ENCODE measurements around the gene SOX5.

Gene SOX5

DNA sequence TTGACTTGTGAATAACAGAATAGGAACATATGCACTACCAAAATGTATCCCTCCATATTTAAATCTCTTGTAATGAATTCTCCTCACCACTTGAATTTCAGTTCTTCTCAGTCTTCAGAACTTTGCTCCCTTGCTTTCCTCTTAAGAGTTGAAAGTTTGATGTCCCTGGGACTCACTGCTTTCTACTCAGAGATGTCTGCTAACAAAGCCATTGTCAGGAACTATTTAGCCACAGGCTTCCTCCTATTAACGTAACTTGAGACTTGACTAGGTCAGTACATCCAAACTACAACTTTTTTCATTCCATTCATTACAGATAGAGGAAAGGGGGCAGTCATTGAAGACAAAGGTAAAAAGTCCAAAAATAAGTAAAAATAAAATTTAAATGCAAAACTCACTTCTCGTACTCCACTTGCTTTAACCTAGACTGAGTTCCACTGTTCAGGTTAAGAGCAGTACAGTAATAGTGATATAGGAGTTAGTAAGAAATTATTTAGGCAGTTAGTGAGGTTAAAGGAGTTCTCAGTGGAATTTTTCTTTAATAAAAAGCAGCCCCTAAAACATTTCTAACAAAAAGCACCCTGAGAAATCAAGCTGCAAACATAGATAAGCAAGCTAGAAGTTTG lies 364.2 kb downstream of the SOX5 start:
- no peak for DNase-seq

DNA sequence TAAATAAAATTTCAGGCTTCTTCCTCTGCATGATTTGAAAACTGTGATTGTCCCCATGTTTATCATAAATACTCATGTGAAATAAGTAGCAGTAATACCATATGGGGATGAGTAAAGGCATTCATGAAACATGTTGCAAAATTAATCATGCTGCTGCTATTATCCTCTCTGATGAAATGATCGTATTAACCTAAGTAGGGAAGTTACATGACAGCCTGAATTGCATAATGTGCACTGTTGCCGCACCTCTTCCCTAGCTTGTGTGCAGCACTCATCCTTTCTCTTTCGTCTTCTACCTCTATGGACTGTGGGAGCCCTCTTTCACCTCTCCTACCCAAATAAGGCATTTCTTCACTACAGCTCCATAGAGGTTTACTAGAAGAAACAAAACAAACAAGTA lies 367.6 kb downstream of the SOX5 start:
- no peak for DNase-seq

DNA sequence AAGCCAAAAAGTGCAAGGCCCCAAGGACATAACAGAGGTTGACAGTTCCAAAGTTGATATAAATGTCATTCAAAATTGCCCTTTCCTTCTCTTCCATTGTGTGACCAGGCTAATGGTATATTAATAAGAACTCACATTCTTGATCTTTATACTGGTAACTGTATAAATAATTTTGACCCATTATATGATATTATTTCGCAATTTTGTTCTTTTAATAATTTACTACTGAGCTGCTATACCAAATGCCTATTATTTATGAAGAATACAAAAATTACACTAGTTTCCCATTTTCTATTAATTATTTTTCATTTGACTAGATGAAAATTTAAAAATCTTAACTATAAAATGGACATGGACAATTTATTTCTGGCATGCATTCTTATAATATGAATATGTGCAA lies 370.2 kb downstream of the SOX5 start:
- no peak for DNase-seq

DNA sequence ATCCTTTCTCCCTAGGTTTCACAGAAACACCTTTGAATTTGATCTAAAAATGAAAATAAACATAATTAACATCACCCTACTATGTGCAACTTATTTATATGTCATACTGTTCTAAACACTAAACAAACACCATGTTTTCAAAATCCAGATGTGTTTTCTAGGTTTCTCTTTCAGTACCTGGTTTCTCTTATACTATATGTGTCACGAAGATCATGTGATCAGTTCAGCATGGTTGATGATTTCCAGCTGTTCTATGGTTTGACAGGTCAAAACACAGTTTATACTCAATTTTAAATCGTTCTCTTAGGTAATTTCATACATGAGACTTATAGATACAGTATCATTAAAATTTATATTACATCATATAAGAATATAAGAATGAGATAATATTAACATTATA lies 373.1 kb downstream of the SOX5 start:
- no peak for DNase-seq

DNA sequence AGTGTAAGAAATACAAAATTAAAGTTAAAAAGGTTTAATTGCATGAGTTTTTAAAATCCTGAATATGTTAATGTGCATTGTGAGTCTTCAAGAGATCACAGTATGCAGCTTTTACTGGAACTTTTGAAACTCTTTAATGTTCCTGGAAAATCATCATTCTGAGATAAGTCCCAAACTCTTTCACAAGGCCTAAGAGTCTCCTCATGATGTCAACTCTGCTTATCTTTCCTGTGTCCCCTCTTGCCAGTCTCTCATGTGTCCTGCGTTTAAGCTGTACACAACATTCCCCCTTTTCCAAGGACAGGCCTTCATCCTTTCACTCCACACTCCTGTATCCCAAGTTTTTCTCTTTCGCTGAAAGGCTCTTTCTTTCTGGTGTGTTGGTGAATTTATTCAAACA lies 380.1 kb downstream of the SOX5 start:
- no peak for DNase-seq

GRCh38 chr12:23566133-23566532 lies 383.3 kb downstream of the SOX5 start:
- DNase-seq = no peak

DNA sequence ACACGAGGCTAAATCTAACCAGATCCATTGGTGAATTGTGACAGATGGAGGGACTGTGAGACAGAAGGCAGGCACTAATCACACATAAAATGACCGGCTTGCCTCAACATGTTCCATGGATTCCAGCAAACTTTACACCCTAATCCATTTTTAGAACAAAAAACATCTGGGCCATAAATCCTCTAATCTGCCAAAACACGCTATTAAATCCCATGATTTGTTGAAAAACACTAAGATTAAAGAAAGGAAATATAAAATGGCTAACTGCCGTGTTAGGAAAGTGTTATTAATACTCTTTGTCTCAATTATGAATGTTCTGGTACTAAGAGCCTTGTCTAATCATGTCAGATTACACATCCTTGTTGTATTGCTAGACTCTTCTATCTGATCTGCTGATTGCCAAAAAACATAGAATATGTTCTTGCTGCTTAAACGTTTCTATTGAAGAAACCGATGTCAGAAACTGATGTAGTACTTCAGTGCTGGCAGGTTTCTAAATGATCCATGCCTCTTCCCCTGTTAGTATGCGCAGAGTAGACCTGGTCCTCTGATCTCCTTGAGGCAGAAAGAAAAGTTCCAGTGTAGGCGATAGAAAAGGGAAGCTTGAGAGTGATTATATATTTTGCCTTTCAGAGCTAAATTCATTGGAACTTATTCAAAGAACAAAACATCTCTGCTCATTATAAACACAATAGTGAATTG lies 384.9 kb downstream of the SOX5 start:
- no peak for DNase-seq

GRCh38 chr12:23561364-23562345 lies 387.8 kb downstream of the SOX5 start:
- no peak for DNase-seq

DNA sequence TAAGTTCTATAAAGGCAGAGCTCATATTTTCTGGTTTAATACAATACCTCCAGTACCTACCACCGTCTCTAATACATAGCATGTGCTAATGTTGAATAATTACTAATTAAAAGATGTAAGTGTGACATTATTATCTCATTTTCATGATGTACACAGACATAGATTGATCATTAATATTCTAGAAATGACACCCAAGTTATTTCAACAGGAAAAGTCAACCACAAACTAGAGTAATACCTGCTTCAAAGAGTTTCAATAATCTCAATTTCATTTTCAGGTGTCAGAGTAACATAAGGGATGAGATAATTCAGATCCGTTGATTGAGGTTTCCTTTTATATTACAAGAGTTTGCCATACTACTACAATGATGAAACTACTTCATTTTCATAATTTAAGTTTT lies 388.9 kb downstream of the SOX5 start:
- DNase-seq = no peak

DNA sequence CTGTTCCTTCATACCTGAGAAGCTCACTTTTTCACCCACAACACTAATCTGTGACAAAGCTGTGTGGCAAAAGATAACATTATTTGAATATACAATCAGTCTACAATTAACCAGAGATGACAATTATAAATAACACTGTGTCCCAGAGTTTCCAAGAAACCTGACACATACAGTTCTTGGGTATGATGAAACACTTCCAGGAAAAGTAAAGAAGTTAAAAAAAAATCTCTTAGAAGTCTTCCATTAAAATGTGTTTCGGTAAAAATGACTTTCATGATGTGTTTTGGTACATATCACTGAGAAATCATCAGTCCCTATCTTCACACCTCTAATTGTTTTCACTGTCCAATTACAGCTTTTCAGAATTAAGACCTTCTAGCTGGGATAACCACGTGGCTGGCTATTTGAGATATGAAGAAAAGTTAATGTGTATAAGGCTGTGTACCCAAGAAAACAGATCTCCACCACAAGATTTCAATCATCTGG lies 390.2 kb downstream of the SOX5 start:
- DNase-seq = no peak

- DNase-seq = no peak
These were observed 392.8 kb downstream of the SOX5 start for GRCh38 chr12:23556661-23557060.

DNA sequence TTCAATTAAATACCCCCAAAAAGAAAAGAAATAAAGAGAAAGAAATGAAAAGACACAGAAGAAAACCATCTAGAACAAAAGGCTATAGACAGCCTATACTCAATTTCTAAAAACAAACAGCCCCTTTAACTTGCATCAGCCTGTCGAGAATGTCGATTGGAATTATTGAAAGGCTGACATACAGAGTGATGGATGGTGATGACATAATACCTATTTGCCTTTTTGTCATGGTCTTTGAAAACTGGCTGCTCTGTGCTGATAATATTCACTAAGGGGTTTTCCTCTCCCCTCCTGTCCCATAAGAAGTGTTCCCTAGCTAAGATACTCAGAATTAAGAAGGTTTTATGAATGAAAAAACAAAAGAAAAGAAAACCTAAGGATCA lies 393.7 kb downstream of the SOX5 start:
- no peak for DNase-seq

DNA sequence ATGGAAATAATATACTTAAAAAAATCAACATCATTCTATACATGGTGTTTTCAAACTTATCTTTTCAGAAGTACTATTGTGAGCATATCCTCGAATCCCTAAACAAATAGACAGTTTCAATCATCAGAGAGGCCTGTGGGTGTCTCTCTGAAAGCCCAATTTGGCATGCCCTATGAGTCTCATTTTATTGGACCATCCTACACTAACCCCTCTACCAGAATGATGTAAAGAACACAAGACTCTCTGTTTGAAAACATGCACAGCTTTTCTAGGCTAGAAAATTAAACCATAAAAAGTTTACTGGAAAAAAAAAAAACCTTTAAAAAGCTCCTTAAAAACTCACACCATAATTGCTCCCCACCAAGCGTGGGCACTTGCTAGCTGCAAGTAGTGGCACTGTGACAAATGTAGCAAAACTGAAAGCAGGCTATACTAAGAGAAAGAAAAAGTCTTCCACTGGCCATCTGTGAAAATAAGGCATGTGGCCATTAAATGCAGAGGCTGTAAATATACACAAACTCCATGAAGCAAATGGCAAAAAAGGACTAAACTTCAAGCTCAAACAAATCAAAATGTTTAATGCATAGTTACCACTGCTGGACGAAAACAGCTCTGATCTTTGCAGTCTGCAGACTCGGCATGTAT lies 394.2 kb downstream of the SOX5 start:
- DNase-seq = no peak

DNA sequence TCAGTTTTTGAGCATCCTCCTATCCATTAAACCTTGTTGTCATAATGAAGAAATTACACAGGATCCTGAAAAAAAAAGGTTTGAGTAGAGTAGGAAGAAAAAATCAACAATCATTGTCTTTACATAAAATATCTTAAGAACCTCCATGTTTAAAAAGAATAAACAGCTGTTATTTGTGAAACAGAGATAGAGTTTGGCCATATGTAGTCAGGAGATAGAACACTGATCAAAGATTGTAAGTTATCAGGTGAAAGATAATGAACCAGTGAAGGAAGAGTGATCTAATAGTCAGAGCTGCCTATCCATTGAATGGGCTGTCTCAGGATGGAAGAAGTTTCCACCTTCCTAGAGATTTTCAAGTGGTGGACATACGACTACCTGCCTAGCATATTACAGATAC lies 397.1 kb downstream of the SOX5 start:
- DNase-seq = no peak

DNA sequence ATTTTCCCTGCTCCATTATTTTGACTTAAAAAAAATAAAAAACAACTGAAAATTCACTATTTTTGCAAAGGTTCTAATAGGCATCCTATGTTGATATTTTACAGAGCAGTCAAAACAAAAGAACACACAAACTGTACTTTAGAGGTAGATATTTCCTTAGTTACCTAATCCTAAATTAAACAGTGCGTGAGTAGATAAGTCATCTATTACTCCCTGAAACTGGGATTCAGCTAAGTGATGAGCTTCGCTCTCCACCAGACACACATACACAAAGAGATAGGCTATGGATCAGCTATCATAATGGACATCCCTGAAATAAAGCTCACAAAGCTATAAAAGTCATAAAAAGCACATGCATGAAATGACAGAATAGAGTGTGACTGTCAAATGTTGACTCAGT lies 398.7 kb downstream of the SOX5 start:
- DNase-seq = no peak

- DNase-seq = no peak
These were observed 400.7 kb downstream of the SOX5 start for GRCh38 chr12:23548742-23549141.

GRCh38 chr12:23546756-23547155 lies 402.7 kb downstream of the SOX5 start:
- DNase-seq = no peak

- no peak for DNase-seq
These were observed 405.7 kb downstream of the SOX5 start for GRCh38 chr12:23543767-23544166.

GRCh38 chr12:23542187-23542586 lies 407.3 kb downstream of the SOX5 start:
- no peak for DNase-seq

DNA sequence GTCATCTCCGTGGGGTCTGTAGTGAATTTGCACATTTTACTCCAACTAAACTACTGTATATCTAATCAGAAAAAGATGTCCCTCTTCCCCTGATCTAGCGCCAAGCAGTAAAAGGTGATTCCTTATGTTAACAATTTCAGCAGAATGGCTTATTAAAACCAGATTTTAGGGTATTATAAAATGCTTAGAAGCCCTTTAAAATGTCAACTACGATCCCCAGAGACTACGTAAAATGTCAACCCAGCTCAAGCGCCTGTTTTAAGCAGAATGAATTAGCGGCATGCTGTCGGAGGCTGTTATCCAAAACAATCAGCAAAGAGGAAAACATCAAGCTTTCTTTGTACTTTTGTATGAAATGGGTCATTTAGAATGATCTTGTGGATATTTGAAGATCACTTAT lies 408.9 kb downstream of the SOX5 start:
- no peak for DNase-seq

GRCh38 chr12:23536293-23536692 lies 413.2 kb downstream of the SOX5 start:
- DNase-seq = no peak

- no peak for DNase-seq
These were observed 414.0 kb downstream of the SOX5 start for GRCh38 chr12:23535441-23535840.

DNA sequence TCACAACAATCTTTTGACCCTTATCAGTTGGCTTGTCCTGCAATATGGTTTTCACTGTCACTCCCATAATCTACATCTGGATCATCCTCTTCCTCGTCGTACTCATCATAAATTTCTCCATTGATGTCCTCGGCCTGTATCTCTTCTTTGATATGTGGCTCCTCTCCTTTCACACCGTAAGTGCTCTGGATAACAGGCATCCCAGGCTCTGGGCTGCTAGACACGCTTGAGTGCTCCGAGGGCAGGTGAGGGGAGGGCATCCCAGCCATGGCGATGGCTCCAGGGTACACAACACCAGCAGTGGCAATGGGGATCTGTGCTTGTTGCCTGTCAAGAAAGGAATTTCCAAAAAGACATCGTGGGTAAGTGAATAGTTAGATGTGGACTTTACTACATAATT lies 415.3 kb downstream of the SOX5 start:
- no peak for DNase-seq

Data from NCI-H2227 treated with DMSO at 0.1 percent for 48 hours (cell line).